T-helper 1 cell treated with Interleukin-12 subunit alpha and Interleukin-12 subunit beta and Interleukin-4 antibody, amounts not matched to agents 30 ng/mL and 1 ng/mL, for 36 hours (primary cell): ENCODE data around the gene MAG. TPM values are rescaled to one million over a fixed set of nuclear protein-coding genes. Genes with fewer than 3 reads are reported as not detected.

Experiments used
- intact Hi-C: fragments of 100-400 bp; cut with micrococcal nuclease; formaldehyde crosslinking; loops from one replicate; pipeline ENCODE4 v1.15.1; 2024
- total RNA-seq: library from RNA; stranded (reverse); gene quantifications from 2 replicates; pipeline ENCODE4 v1.2.3, GENCODE V29; 2022

MAG gene
- total RNA-seq = 0.32 TPM in 1 of 2 replicates, not detected in the other

- intact Hi-C loops = no loop called here
These were observed at the start of gene MAG for GRCh38 chr19:35291916-35292315. MAG (plus strand) TSS chr19:35292161; CDS start chr19:35295409, 3,248 bp downstream.

- intact Hi-C loops = loop anchor here (5.0 kb wide), 1 partner anchor 34 kb away; no protein-coding TSS in a partner anchor
These were observed 45.4 kb upstream of the MAG start for GRCh38 chr19:35246466-35247092.

GRCh38 chr19:35247526-35248309 lies 44.2 kb upstream of the MAG start:
- intact Hi-C loops = loop anchor here (2.0 to 5.0 kb wide), 2 partner anchors 35 to 107 kb away; no protein-coding TSS in a partner anchor

- intact Hi-C loops = loop anchor here (2.0 to 5.0 kb wide), 2 partner anchors 36 to 108 kb away; no protein-coding TSS in a partner anchor
These were observed 43.4 kb upstream of the MAG start, which contains the start of gene LSR for GRCh38 chr19:35248310-35249145. LSR (plus strand) TSS chr19:35249002; CDS start chr19:35249023, 21 bp downstream.

GRCh38 chr19:35249146-35249847 lies 42.7 kb upstream of the MAG start:
- intact Hi-C loops = loop anchor here (2.0 to 5.0 kb wide), 2 partner anchors 37 to 108 kb away; no protein-coding TSS in a partner anchor

GRCh38 chr19:35249848-35250711 lies 41.9 kb upstream of the MAG start:
- intact Hi-C loops = loop anchor here (2.0 to 5.0 kb wide), 2 partner anchors 38 to 109 kb away; no protein-coding TSS in a partner anchor

GRCh38 chr19:35251456-35251855 lies 40.5 kb upstream of the MAG start:
- intact Hi-C loops = no loop called here

GRCh38 chr19:35253316-35254286 lies 38.4 kb upstream of the MAG start:
- intact Hi-C loops = no loop called here

- intact Hi-C loops = no loop called here
These were observed 37.3 kb upstream of the MAG start for GRCh38 chr19:35254341-35255297.

- intact Hi-C loops = no loop called here
These were observed 35.4 kb upstream of the MAG start for GRCh38 chr19:35256566-35256965.

- intact Hi-C loops = no loop called here
These were observed 34.9 kb upstream of the MAG start for GRCh38 chr19:35257113-35257461.

- intact Hi-C loops = no loop called here
These were observed 31.2 kb upstream of the MAG start for GRCh38 chr19:35260694-35261304.

GRCh38 chr19:35261356-35262100 lies 30.4 kb upstream of the MAG start:
- intact Hi-C loops = no loop called here

GRCh38 chr19:35262101-35262761 lies 29.7 kb upstream of the MAG start:
- intact Hi-C loops = no loop called here

GRCh38 chr19:35264268-35265125 lies 27.5 kb upstream of the MAG start:
- intact Hi-C loops = loop anchor here (5.0 kb wide), 1 partner anchor 72 kb away; no protein-coding TSS in a partner anchor
